GM04504 (cell line): ENCODE results near the gene S1PR2.
A peak's percentile ranks its signal among the peaks of the same experiment; 100 is the strongest.
"Not testable (repeated sequence)": the region's sequence is repeated elsewhere in the genome, so short reads cannot be mapped to it uniquely, and the experiment has no call there.

Experiments used
- DNase-seq: peaks from one replicate; pipeline ENCODE4 v3.0.0-alpha.2; 2012; ENCODE audit warnings: low read depth

S1PR2 gene

DNA sequence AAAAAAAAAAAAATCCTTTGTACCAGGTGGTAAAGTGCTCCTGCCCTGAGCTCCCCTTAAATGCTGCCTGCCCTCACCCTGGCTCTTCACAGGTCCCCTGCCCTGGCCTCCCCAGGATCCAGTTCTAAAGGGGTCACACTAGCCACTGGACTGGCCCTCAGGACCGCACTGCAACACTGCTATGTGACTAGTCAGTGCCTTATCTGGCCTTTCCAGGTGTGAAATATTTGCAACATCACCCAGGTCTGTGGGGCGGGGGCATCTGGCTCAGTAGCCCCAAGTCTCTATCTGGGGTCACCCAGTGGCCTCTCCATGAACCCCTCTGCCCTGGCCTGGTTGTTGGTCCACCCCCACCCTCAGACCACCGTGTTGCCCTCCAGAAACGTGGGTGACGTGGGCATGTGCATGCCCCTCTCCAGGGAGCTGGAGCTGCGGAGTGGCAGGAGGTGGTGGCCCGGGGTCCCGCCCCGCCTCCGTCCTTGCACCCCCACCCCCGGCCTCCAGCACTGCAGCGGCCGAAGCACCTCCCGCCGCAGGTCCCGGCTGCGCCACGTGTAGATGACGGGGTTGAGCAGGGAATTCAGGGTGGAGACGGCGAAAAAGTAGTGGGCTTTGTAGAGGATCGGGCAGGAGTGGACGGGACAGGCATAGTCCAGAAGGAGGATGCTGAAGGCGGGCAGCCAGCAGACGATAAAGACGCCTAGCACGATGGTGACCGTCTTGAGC lies 7.5 kb downstream of the S1PR2 start:
- no peak for DNase-seq

GRCh38 chr19:10222201-10222890 lies 8.8 kb downstream of the S1PR2 start:
- DNase-seq = no peak

DNA sequence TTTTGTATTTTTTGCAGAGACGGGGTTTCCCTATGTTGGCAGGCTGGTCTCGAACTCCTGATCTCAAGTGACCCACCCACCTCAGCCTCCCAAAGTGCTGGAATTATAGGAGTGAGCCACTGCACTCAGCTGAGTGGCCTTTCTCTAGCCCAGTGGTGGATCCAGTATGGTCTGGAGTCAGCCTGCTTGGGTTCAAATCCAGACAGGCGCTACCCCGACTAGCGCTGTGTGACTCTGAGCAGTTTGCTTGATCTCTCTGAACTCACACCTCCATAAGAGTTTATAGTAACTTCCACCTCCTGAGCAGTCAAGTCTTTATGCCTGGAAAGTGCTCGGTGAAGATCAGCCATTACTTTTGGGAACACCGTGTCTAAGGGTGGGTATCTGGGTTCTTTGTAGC lies 10.4 kb downstream of the S1PR2 start:
- DNase-seq = no peak

GRCh38 chr19:10219678-10220077 lies 11.5 kb downstream of the S1PR2 start:
- no peak for DNase-seq

GRCh38 chr19:10217085-10217484 lies 14.0 kb downstream of the S1PR2 start:
- DNase-seq = no peak

DNA sequence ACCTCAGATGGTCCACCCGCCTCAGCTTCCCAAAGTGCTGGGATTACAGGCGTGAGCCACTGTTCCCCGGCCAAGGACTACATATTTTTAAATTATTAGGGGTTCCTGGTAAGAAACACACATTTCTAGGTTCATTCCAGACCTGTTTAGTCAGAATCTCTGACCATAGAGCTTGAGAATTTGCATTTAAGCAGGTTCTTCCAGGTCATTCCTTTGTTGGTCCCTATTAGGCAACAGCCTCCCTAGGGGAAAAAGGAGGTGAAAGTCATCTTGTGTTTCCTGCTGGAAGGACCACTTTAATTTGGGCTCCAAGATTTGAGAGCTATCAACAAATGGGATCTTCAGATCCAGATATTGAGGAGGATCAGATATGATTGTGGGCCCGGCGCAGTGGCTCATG lies 16.3 kb downstream of the S1PR2 start:
- no peak for DNase-seq

DNA sequence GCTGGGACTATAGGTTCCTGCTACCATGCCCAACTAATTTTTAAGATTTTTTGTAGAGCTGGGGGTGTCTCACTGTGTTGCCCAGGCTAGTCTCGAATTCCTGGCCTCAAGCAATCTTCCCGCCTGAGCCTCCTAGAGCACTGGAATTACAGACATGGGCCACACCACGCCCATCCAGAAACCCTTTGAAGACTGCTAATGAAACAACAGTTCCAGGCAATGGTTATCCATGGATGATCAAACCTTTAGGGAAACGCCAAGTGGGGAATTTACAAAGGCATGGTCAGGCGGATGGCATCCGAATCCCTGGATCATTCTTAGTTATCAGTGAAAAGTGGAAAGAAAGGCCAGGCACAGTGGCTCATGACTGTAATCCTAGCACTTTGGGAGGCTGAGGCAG lies 19.4 kb downstream of the S1PR2 start:
- no peak for DNase-seq

DNA sequence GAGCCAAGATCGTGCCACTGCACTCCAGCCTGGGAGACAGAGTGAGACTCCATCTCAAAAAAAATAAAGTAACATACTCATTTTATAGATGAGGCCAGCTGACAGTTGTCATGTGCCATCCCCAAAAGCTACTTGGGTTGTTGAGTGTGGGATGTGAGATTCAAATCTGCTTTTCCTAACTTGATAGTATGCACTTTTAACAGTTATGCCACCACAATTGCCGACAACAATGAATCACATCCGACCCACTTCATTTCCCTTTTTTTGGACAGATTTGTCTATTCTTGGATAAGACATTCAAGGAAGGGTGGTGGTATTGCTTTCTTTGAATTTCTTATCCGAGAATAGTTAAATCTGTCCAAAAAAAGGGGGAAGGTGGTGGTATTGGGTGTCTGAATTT lies 20.1 kb downstream of the S1PR2 start:
- DNase-seq = no peak

GRCh38 chr19:10209315-10209714 lies 21.8 kb downstream of the S1PR2 start:
- no peak for DNase-seq

GRCh38 chr19:10207026-10207425 lies 24.1 kb downstream of the S1PR2 start:
- DNase-seq = no peak

DNA sequence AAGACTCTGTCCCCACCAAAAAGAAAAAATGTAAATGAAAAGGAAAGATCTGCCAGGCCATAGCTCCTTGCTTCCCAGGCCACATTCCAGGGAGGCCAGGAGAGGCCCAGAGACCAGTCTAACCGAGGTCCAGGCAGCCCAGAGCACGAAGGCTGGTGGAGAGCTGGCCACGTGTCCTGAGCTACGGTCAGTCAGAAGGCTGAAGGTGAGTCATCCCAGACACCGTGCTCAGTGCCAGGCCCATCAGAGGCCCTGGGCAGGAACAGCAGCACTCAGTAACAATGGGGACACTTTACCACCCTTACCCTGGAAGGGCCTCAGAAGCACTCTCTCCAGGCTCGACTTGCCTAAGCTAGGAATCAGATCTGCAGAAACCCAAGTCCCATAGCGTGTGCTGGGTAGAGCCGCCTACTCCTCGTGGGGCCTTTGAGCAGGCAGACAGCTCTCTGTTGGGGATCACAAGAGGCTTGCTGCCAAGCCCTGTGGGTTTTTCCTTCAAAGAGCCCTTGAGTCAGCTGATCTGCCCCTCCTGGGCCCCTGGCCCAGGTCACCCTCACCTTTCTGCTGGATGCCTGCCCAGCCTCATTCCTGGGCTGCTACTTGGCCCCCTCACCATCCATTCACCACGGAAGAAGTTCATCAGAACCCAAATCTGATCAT lies 24.8 kb downstream of the S1PR2 start:
- DNase-seq = no peak

GRCh38 chr19:10205636-10206035 lies 25.5 kb downstream of the S1PR2 start:
- DNase-seq = no peak

- DNase-seq = no peak
Measured at GRCh38 chr19:10203686-10204085, 27.4 kb downstream of the S1PR2 start.

DNA sequence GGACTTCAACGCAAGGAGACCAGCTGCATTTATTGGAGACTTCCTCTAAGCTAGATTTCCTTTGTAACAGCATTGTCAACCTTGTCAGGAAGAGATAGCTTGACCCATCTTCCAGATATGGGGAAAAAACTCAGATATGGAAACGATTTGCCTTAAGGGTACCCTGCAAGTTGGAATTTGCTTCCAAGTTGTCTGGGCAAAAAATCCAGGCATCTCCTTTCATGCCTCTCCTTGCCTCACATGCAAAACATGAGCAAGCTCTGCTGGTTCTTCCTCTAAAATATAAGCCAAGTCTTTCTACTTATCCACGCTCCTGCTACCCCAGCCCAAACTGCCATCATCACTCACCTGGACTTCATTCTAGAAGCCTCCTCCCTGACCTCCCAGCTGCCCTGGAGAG lies 30.0 kb downstream of the S1PR2 start:
- DNase-seq = no peak

DNA sequence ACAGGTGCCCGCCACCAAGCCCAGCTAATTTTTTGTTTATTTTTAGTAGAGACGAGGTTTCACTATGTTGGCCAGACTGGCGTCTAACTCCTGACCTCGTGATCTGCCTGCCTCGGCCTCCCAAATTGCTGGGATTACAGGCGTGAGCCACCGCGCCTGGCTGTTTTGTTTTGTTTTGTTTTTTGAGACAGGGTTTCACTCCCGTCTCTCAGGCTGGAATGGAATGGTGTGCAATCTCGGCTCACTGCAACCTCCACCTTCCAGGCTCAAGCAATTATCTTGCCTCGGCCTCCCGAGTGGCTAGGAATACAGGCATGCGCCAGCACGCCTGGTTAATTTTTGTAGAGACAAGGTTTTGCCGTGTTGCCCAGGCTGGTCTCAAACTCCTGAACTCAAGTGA lies 31.0 kb downstream of the S1PR2 start:
- not testable (repeated sequence) for DNase-seq

DNA sequence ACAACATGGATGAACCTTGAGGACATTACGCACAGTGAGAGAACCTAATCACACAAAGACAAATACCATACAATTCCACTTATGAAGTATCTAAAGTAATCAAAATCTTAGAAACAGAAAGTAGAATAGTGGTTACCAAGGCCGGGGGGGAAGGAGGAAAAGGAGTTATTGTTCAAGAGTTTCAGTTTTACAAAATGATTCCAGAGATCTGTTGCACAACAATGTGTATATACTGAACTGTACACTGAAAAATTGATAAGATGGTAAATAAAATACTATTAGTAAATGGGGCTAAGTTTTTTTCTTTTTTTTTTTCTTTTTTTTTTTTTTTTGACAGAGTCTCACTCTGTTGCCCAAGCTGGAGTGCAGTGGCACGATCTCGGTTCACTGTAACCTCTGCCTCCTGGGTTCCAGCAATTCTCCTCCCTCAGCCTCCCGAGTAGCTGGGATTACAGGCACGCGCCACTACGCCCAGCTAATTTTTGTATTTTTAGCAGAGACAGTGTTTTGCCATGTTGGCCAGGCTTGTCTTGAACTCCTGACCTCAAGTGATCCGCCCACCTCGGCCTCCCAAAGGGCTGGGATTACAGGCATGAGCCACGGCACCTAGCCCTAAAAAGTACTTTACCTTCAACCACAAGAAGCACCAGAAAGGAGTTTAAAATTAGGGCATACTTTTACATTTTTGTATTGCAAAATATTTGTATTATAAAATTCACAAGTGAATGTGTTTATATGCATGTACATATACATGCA lies 32.1 kb downstream of the S1PR2 start:
- DNase-seq = not testable (repeated sequence)

- DNase-seq = no peak
Measured at GRCh38 chr19:10195199-10195519, 36.0 kb downstream of the S1PR2 start.

- peak; percentile 90 for DNase-seq
Measured at GRCh38 chr19:10194500-10195198, 36.5 kb downstream of the S1PR2 start, which contains the start of gene DNMT1. Gene DNMT1 (minus strand): TSS chr19:10194953. CDS start chr19:10194899, 54 bp downstream.

DNA sequence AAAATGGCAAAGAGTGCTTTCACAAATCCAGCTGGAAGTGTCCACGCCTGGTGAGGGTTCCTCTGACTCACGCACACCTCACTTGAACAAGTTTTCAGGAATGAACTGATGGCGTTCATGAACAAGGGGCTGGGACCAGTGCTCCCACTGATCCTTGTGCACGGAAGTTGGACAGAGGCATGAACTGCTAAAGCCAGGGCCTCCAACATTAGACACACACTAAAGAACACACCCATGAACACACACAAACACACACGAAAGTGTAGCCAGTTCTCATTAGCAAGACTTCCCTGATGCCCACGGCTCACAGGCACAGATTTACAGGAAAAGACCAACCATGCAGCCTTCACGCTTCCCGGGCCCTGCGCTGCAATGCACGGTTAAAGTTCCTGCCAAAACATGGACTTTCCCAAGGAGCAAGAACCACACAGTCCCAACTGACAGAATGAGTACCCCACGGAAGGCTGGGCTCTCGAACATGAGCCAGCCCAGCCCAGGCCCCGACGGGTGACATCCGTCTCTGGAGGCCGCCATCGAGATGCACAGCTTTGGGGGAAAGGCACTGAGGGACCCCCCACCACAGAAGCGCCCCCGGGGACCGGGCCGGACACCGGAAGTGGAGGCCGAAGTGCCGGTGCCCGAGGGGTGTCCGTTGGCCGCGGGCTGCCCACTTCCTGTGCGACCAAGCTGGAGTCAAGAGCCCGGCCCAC lies 37.2 kb downstream of the S1PR2 start:
- DNase-seq = no peak

GRCh38 chr19:10192922-10193321 lies 38.2 kb downstream of the S1PR2 start:
- no peak for DNase-seq

GRCh38 chr19:10191347-10191746 lies 39.8 kb downstream of the S1PR2 start:
- peak; percentile 60 for DNase-seq
